Measurements from ENCODE around the gene LATS2. TPM values are rescaled to one million over a fixed set of nuclear protein-coding genes. Genes with fewer than 3 reads are reported as not detected.

The LATS2 gene
- total RNA-seq, 1 donor from 2014 or later, result 25.8 TPM

DNA sequence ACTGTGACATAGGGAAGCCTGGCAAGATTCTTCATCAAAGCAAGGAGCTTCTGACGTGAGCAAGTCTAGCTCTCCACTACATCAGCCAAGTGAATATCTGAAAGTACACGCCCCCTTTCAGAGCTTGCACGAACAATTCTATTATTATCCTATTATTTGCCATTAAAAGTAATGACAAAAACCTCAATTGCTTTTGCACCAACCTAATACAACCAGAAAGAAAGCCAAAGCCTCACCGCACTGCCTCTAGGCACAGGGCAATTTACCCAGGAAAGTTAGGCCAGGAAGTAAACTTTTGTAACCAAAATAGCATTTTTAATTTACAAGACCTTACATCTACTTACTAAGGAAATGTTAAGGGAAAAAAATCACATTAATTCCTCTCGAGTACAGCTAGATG lies 41.2 kb downstream of the LATS2 start:
- Histone ChIP-seq H3K4me1 (peaks cover 55% of the 10 kb centered on the region), H3K4me3 (no peak overlapping the region), H3K9me3 (no peaks in the 10 kb centered on the region), H3K36me3 (no peaks in the 10 kb centered on the region), H3K27me3 (no peaks in the 10 kb centered on the region), H3K27ac (peak overlapping the region; percentile 7)
- intact Hi-C loops (cut with DNase I), result no loop called here
- TF ChIP-seq POLR2A (IDR thresholded peaks at IDR 0.05) (no peak), POLR2AphosphoS5 (IDR thresholded peaks at IDR 0.05; ENCODE audit: insufficient read depth in 1 of 2, low read depth in 1 of 2) (no peak)
- TF ChIP-seq, protein P1, sequence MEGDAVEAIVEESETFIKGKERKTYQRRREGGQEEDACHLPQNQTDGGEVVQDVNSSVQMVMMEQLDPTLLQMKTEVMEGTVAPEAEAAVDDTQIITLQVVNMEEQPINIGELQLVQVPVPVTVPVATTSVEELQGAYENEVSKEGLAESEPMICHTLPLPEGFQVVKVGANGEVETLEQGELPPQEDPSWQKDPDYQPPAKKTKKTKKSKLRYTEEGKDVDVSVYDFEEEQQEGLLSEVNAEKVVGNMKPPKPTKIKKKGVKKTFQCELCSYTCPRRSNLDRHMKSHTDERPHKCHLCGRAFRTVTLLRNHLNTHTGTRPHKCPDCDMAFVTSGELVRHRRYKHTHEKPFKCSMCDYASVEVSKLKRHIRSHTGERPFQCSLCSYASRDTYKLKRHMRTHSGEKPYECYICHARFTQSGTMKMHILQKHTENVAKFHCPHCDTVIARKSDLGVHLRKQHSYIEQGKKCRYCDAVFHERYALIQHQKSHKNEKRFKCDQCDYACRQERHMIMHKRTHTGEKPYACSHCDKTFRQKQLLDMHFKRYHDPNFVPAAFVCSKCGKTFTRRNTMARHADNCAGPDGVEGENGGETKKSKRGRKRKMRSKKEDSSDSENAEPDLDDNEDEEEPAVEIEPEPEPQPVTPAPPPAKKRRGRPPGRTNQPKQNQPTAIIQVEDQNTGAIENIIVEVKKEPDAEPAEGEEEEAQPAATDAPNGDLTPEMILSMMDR (IDR thresholded peaks at IDR 0.05), result no peak
- no peak for DNase-seq (ENCODE audit: extremely low spot score in 2 of 2)

DNA sequence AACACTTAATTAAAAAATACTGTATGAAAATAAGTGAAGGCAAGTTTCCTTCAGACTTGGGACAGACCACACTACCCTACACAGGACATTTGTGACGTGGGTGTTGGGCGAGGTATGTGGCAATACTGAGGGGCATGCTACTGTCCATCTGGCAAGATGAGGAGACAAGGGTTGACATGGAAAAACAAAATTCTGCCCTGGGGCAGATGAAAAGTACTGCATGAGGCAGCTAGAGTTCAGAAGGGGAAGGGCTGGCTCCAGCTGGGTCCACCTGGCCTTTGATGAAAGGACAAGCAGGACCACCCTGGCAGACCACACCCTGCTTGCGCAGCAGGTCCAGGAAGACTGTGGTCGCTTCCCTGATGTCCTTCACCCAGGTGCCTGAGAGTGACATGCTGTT lies 43.2 kb downstream of the LATS2 start:
- H3K9me3 ChIP-seq, result no peaks in the 10 kb centered on the region
- H3K4me3 ChIP-seq, result no peak overlapping the region
- no peaks in the 10 kb centered on the region for H3K27me3 ChIP-seq
- no peaks in the 10 kb centered on the region for H3K36me3 ChIP-seq
- H3K4me1 ChIP-seq, result peaks cover 74% of the 10 kb centered on the region
- H3K27ac ChIP-seq, result no peak overlapping the region
- TF ChIP-seq POLR2AphosphoS5 (IDR thresholded peaks at IDR 0.05; ENCODE audit: insufficient read depth in 1 of 2, low read depth in 1 of 2), result no peak
- no peak for TF ChIP-seq POLR2A (IDR thresholded peaks at IDR 0.05)
- TF ChIP-seq, protein P1 (IDR thresholded peaks at IDR 0.05), result no peak
- intact Hi-C loops (cut with DNase I), result no loop called here
- no peak for DNase-seq (ENCODE audit: extremely low spot score in 2 of 2)

DNA sequence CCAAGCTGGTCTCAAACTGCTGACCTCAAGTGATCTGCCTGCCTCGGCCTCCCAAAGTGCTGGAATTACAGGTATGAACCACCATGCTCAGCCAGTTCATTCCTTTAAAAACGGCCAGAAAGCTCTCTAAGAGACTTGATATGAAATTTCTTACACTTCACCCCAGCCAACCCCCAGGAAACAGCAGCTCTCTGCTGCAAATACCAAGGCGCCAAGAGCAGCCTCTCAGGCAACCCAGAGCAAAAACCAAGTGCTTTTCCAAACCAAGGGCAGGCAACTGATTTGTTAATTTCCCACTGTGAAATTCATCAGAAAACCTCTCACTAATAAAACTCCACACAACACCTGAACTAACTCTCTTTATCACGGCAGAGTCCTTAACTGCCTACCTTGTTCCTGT lies 44.9 kb downstream of the LATS2 start:
- H3K27me3 ChIP-seq, result no peaks in the 10 kb centered on the region
- peak overlapping the region; percentile 79 for H3K27ac ChIP-seq
- no peaks in the 10 kb centered on the region for H3K36me3 ChIP-seq
- intact Hi-C loops (cut with DNase I), result no loop called here
- no peak overlapping the region for H3K4me3 ChIP-seq
- TF ChIP-seq POLR2A (IDR thresholded peaks at IDR 0.05) (no peak), POLR2AphosphoS5 (IDR thresholded peaks at IDR 0.05; ENCODE audit: insufficient read depth in 1 of 2, low read depth in 1 of 2) (no peak)
- TF ChIP-seq, protein P1 (IDR thresholded peaks at IDR 0.05), result no peak
- H3K9me3 ChIP-seq, result no peaks in the 10 kb centered on the region
- DNase-seq (ENCODE audit: extremely low spot score in 2 of 2), result no peak
- peaks cover 83% of the 10 kb centered on the region for H3K4me1 ChIP-seq

DNA sequence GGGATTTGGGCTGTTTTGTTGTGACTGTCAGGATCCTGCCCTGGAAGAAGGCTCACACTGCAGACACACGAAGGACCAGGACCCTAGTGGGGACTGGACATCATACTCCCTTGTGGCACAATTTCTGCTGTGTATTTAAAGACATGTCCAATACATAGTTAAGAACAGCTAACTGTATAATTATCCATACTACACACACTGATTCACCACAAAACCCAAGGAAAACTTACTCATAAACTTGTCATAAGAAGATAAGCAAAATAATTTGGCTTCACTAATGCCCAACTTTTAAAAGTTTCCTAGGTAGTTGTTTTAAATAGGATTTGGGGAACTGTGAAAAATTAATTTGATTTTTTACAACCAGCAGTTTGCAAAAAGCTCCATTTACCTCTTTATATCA lies 46.1 kb downstream of the LATS2 start:
- no peak for DNase-seq (ENCODE audit: extremely low spot score in 2 of 2)
- Histone ChIP-seq H3K27me3 (no peaks in the 10 kb centered on the region), H3K36me3 (no peaks in the 10 kb centered on the region), H3K9me3 (no peaks in the 10 kb centered on the region), H3K27ac (peak overlapping the region; percentile 79), H3K4me3 (no peak overlapping the region), H3K4me1 (peaks cover 71% of the 10 kb centered on the region)
- TF ChIP-seq, protein P1 (IDR thresholded peaks at IDR 0.05), result no peak
- TF ChIP-seq POLR2A (IDR thresholded peaks at IDR 0.05), result no peak
- no peak for TF ChIP-seq POLR2AphosphoS5 (IDR thresholded peaks at IDR 0.05; ENCODE audit: insufficient read depth in 1 of 2, low read depth in 1 of 2)
- intact Hi-C loops (cut with DNase I), result no loop called here

DNA sequence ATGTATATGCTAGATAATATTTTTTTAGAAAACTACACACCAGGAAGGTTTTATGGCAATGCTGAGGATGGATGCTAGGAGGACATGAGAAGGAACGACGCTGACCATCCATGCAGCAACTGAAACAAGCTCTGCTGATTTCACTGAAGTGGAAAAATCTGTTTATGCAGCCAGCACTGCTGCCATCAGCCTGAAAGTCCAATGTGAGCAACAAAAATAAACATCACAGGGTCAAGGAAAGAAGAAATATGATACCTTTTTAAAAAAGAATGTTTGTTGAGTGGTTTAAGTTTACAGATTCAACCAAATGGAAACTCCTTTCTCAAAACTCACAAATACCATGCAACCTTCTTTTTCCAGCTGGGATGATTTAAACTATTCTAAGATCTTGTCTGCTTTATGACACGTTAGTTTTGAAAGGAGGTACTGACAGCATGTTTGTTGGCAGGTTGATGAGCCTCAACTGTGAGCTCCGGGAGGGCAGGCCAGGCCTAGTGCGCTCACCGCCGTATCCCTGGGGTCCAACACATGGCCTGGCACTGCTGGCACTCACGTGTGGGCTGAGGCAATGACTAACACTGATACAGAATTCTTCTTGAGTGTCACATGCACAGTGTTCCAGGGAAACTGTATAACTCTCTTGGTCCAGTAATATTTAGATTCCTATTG lies 46.8 kb downstream of the LATS2 start:
- peaks cover 65% of the 10 kb centered on the region for H3K4me1 ChIP-seq
- H3K4me3 ChIP-seq, result no peak overlapping the region
- peak; percentile 27 to 68 for TF ChIP-seq POLR2AphosphoS5 (IDR thresholded peaks at IDR 0.05; ENCODE audit: insufficient read depth in 1 of 2, low read depth in 1 of 2)
- TF ChIP-seq, protein P1 (IDR thresholded peaks at IDR 0.05), result no peak
- TF ChIP-seq POLR2A (IDR thresholded peaks at IDR 0.05), result no peak
- H3K27me3 ChIP-seq, result no peaks in the 10 kb centered on the region
- no peaks in the 10 kb centered on the region for H3K9me3 ChIP-seq
- H3K27ac ChIP-seq, result peak overlapping the region; percentile 79
- no peak for DNase-seq (ENCODE audit: extremely low spot score in 2 of 2)
- intact Hi-C loops (cut with DNase I), result loop anchor here (5.0 kb wide), 1 partner anchor 58 kb away; no protein-coding TSS in a partner anchor
- H3K36me3 ChIP-seq, result no peaks in the 10 kb centered on the region
